ENCODE measurements around the gene CDCA3.
"Not testable (repeated sequence)": the region's sequence is repeated elsewhere in the genome, so short reads cannot be mapped to it uniquely, and the experiment has no call there.

CDCA3 gene

GRCh38 chr12:6851153-6851920 lies at the start of gene CDCA3:
TSS of gene CDCA3 (minus strand) at chr12:6851286. CDS start at chr12:6850952, 334 bp downstream.
- peak; percentile 93 to 95 for DNase-seq

- DNase-seq = peak; percentile 60 to 78
Measured at GRCh38 chr12:6899837-6900519, 48.9 kb upstream of the CDCA3 start.

DNA sequence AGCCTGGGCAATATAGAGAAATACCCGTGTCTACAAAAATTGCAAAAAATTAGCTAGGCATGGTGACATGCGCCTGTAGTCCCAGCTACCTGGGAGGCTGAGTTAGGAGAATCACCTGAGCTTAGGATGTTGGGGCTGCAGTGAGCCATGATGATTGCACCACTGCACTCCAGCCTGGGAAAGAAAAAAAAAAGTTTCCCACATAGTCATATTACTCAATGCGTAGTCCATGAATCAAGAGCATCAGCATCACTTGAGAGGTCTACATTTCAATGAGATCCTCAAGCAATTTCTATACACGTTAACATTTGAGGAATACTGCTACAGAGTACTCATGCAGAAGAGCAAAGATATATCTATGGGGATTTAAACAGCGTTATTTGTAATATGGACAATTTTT lies 48.3 kb upstream of the CDCA3 start:
- DNase-seq = peak in 1 of 2 experiments; percentile 50

DNA sequence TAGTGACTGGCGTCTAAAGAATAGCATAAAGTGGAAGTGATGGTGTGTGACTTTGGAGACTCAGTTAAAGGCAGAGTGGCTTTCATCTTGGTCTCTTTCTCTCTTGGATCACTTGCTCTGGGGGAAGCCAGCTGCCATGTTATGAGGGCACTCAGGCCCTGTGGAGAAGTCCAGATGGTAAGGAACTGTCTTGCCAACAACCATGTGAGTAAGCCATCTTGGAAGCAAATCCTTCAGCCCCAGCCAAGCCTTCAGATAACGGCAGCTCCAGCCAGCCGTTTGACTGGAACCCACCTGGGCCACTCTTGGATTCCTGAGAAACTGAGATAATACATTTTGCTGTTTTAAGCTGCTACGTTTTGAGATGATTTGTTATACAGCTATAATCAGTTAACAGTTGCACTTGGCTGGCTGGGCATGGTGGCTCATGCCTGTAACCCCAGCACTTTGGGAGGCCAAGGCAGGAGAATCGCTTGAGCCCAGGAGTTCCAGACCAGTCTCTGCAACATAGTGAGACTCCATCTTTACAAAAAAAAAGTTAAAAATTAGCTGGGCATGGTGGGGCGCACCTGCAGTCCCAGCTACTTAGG lies 45.9 kb upstream of the CDCA3 start:
- no peak for DNase-seq

GRCh38 chr12:6894321-6894720 lies 43.2 kb upstream of the CDCA3 start:
- DNase-seq = no peak

- not testable (repeated sequence) for DNase-seq
Measured at GRCh38 chr12:6892683-6893082, 41.6 kb upstream of the CDCA3 start.

DNA sequence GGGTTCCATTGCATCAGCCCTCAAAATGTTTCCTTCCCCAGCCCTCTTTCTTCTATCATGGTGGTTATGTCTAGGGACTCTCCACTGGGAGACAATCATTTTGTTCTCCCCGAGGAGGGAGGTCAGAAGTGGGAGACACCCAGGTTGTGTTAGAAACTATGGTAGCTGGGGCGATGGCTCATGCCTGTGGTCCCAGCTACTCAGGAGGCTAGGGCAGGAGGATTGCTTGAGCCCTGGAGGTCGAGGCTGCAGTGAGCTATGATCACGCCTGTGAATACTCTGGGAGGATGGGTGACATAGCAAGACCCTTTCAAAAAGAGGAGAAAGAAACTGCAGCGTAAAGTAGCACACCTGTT lies 40.5 kb upstream of the CDCA3 start:
- DNase-seq = no peak

- DNase-seq = peak; percentile 74 to 86
Measured at GRCh38 chr12:6890789-6891645, 39.9 kb upstream of the CDCA3 start.

GRCh38 chr12:6889775-6890573 lies 38.9 kb upstream of the CDCA3 start:
- DNase-seq = not testable (repeated sequence)

- DNase-seq = not testable (repeated sequence)
Measured at GRCh38 chr12:6888794-6889193, 37.7 kb upstream of the CDCA3 start.

GRCh38 chr12:6888360-6888759 lies 37.3 kb upstream of the CDCA3 start:
- DNase-seq = no peak

DNA sequence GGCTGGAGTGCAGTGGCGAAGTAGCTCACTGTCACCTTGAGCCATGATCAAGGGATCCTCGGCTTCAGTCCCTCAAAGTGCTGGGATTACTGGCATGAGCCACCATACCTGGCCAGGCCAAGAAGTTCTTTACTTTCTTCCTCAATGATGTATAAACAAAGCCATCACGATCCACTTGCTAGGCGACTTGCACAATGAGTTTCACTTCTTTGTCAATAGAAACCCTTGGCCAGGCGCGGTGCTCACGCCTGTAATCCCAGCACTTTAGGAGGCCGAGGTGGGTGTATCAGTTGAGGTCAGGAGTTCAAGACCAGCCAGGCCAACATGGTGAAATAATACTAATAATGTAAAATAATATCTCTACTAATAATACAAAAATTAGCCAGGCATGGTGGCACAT lies 36.4 kb upstream of the CDCA3 start:
- DNase-seq = no peak

DNA sequence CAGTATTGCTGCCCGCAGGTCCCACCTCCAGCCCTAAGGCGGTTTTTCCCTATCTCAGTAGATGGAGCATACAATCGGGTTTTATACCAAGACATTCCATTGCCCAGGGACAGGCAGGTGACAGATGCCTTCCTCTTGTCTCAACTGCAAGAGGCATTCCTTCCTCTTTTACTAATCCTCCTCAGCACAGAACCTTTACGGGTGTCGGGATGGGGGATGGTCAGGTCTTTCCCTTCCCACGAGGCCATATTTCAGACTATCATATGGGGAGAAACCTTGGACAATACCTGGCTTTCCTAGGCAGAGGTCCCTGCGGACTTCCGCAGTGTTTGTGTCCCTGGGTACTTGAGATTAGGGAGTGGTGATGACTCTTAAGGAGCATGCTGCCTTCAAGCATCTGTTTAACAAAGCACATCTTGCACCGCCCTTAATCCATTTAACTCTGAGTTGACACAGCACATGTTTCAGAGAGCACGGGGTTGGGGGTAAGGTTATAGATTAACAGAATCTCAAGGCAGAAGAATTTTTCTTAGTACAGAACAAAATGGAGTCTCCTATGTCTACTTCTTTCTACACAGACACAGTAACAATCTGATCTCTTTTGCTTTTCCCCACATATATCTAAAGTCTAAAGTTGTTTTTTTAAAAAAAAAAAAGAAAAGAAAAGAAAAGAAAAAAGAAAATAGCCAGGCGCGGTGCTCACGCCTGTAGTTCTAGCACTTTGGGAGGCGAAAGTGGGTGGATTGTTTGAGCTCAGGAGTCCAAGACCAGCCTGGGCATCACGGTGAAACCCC lies 35.3 kb upstream of the CDCA3 start:
- not testable (repeated sequence) for DNase-seq

DNA sequence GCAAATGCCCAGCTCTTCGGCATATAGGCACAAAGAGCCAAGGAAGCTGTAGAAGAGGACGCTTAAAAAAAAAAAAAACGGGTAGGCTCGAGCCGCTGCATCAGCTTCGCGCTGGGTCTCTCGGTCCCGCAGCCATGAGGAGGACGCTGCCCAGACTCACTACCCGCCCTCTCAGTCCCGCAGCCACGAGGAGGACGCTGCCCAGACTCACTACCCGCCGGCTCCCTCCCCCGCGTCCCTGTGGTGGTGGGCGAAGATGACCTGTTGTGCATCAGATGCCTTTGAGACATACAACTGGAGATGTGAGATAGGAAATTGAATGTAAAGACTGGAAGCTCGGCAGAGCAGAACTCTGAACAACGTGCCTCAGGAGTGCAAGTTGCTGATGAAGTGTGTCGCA lies 33.5 kb upstream of the CDCA3 start:
- no peak for DNase-seq

DNA sequence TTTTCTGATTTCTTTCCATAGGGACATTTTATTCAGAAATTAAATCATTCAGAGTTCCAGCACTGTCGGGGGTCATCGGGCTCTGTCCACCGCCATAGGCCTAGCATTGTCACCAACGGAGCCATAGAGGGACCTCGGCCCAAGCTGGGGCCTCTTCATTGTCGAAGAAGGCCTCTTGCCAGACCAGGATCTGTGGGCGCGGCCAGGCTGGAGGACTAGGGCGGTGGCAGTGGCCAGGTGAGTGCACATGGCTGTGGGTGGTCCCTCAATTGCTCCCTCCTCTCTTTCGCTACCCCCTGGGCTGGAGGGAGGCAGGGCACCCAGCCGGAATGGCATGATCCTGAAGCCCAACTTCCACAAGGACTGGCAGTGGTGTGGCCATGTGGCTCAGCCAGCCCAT lies 32.6 kb upstream of the CDCA3 start:
- DNase-seq = no peak

DNA sequence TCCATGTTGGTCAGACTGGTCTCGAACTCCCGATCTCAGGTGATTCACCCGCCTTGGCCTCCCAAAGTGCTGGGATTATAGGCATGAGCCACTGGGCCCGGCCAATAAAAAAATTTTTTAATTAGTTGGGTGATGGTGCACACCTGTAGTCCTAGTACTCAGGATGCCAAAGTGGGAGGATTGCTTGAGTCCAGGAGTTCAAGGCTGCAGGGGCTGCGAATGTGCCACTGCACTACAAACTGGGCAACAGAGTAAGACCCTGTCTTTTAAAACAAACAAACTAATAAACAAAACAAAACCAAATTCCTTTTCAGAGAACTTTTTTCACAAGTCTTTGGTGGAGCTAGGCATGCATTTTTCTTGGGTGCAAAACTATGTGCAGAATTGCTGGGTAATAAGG lies 32.2 kb upstream of the CDCA3 start:
- no peak for DNase-seq

DNA sequence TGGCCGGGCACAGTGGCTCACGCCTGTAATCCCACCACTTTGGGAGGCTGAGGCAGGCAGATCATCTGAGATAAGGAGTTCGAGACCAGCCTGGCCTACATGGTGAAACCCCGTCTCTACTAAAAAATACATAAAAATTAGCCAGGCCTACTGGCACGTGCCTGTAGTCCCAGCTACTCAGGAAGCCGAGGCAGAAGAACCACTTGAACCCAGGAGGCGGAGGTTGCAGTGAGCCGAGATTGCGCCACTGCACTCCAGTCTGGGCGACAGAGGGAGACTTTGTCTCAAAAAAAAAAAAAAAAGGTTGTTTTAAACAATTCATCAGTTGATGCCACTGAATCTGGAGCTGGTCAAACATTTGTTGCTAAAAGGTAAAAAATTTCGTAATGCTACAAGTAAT lies 28.7 kb upstream of the CDCA3 start:
- not testable (repeated sequence) for DNase-seq

- not testable (repeated sequence) for DNase-seq
Measured at GRCh38 chr12:6874015-6874368, 22.9 kb upstream of the CDCA3 start.

DNA sequence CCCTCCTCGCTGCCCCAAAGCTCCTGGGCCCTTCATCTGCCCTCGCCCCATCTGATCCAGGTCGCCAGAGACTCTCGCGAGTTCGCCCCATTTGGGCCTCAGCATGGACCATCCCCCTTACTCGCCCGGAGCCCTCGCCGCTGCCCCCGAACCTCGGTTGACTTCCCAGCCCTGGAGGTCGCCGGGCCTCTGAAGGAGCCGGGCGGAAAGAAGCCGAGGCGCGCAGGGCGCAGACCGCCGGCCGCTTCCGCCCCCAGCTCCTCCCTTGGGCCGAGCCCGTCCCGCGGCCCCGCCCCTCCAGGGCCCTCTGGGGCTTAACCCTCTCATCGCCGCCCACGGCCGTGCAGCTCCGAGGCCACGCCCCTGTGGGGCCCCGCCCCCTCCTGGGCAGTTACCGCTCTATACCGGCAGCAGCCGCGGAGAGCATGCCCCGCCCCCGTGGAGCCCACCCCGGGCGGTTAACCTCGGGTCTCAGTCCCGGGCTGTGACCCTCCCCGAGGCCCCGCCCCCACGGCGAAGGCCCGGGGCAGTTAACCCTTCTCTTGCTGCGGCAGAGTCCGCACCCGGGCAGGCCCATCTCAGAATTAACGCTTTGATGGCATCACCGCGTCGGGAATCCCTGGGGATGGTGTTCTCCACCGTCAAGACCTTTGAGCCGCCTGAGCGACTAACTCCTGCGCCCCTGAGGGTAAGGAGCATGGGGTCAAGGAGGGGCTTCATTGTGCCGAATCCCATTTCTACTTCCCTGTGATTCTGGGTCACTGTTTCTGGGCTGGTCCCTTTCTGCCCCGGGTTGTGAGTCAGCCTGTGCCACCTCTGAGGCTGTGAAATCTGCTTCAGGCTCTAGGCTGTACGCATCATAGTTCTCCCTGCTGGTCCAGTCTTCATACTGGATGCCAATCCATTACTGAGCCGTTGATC lies 22.3 kb upstream of the CDCA3 start, which contains the start of gene SPSB2:
TSS of gene SPSB2 (minus strand) at position 210 of the 921 bp plus-strand sequence. CDS start 402 bp downstream, outside the sequence.
- peak; percentile 65 to 75 for DNase-seq

Data from Kasumi-1 (cell line).